GM19193 (cell line): Measurements from ENCODE around the gene BPGM.

Experiments
- POLR2A ChIP-seq: IDR thresholded peaks from 4 replicates; pipeline ENCODE4 v1.6.1; 2011; ENCODE audit not compliant: insufficient read depth, insufficient read length; ENCODE audit errors: extremely low read depth

Gene BPGM

DNA sequence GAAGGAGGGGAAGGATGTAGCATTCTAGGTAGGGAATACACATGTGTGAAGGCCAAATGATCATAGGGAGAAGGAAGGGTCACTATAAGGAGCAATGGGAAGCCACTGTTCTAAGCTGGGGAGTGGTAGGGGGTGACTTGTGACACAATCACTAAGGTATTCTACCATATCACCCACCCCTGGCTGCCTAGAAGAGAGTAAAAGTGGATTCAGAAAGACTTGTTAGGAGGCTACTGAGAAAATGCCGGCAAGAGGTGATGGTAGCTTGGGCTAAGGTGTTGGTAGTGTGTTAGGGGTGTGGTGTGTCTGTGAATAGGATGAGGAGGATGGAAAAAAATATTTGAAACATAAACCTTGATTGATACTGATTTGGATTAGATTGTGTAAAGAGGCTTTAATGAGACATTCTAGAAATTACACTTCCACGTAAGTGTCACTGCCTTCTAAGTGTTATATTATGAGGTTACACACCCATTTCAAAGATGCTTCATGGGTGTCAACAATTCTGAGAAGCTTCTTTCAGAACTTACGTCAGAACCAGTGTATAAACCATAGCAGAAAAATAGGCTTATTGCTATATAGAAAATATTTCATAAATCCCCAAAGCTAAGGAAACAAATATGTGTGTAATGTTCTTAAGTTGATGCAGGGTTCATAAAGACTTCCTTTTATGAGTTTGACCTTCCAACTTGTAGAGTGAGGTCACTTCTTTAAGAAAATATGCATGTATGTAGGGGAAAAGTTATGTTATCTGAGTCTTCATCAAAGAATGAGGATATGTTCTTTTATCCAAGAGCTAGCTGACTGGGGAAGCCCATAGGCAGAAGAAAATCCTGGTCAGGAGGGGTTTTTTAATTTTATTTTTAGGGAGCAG, 5.6 kb upstream of the BPGM start:
- no peak for TF ChIP-seq POLR2A

GRCh38 chr7:134643131-134643530, 3.5 kb upstream of the BPGM start:
- no peak for TF ChIP-seq POLR2A

DNA sequence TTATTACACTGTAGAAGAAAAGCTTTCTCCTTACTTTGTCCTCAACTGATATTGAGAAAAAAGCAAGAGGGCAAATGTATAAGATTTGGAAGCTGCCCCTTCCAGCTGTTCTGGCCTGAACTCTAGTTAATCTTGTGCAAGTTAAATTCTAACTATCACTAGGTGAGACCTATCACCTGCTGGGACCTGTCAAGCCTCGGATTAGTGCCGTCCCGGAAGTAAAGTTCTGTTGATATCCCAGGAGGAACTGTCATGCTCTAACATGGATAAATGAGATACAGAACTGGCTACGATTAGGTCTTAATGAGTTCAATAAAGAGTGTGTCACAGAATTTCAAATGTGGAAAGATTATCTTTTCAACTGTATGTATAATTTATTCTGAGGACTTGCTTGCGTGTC, 1.2 kb upstream of the BPGM start:
- no peak for TF ChIP-seq POLR2A

DNA sequence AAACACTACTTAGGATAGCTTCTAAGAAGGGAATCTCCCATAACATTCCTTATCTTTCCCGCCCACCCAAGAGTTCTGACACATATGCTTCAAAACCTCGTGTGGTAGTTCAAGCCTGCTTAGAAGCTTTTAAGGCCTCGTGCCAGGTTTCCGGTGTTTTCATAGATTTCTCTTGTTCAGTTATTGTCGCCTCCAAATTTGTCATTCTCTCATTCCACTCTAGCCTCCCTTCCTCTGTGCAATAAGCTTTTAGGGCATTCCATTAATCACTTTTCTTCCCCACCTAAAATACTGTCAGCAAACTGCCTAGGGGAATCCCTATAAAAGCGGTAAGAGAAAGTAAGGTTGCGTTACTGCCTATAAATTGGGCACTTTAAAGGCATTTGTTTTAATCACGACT, 718 bp upstream of the BPGM start:
- TF ChIP-seq POLR2A = no peak

DNA sequence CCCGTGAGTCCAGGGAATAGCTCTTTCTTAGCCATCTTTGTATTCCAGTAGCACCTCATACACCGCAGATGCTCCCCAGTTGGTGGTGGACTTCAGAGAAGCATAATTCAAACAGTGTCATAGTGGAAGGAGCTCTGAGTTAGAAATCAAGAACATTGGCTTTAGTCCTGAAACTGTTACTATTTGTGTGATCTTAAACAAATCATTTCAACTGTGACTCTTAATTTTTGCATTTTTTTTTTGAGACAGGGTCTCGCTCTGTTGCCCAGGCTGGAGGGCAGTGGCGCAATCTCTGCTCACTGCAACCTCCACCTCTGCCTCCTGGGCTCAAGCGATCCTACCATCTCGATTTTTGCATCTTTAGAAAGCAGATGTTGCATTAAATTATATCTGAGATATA, 1.8 kb downstream of the BPGM start:
- no peak for TF ChIP-seq POLR2A

DNA sequence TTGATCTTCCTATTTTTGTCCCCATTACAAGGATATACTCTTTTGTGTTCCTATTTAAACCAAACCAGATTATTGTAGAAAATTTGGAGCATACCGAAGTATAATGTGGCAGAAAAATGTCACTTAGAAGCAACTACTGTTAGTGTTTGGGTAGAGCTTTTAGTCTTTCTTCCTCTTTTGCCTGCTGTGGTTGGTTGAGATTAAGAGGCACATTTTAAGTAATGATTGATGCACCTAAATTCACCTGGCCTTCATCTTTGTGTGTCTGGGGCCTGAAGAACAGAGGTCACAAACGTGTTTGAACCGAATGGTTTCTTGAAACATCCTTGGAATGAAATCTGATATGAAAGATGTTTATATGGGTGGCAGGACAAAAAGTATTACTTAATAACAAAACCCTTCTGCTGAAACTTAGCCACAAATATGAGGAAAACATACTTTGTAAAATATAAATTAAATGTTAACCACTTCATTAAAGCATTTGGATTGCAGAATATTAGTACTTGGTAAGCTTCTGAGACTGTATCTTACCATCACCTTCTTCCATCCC, 2.6 kb downstream of the BPGM start:
- TF ChIP-seq POLR2A = no peak

DNA sequence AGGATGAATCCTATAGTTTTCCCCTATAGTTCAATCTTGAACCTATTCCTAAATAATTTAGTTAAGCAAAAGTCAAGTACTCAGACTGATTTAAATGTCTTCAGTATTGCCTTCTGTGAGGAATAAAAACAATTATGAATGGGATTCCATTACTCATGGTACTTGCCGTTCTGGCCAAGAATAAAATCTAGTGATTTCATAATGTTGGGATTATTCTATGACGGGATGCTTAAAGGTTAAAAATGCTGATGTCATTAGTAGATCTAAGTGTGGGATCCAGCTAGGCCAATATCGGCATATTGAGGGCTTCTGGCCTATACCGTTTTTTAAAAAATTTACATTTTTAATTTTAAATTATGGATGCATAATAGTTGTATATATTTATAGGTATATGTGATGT, 5.3 kb downstream of the BPGM start:
- no peak for TF ChIP-seq POLR2A

- TF ChIP-seq POLR2A = no peak
These were observed 7.6 kb downstream of the BPGM start for GRCh38 chr7:134654104-134654775.

GRCh38 chr7:134657526-134657925, 10.9 kb downstream of the BPGM start:
- TF ChIP-seq POLR2A = no peak

- TF ChIP-seq POLR2A = no peak
These were observed 13.7 kb downstream of the BPGM start for GRCh38 chr7:134660242-134660785.

- no peak for TF ChIP-seq POLR2A
These were observed 14.3 kb downstream of the BPGM start for GRCh38 chr7:134660961-134661376.

GRCh38 chr7:134662166-134662870, 15.7 kb downstream of the BPGM start:
- no peak for TF ChIP-seq POLR2A

- no peak for TF ChIP-seq POLR2A
These were observed 16.2 kb downstream of the BPGM start for GRCh38 chr7:134662871-134663205.

GRCh38 chr7:134667899-134668298, 21.2 kb downstream of the BPGM start:
- no peak for TF ChIP-seq POLR2A

DNA sequence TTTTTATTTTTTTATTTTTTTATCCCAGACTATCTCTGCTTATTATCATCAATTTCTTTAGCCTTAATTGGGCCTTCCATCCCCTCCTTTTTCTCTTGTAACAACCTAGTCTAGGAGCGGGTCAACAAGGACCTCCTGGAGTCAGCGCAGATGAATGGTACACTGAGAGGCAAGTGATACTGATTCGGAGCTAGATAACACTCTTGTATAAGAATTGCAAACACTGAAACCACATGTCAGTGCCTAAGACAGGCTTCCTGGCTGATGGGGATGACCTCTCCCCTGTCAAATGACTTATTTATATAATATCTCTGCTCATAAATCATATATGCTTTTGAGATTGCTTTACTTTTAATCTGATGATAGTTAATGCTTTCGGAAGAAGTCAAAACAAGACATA, 22.7 kb downstream of the BPGM start:
- TF ChIP-seq POLR2A = no peak
